Central memory CD4-positive, alpha-beta T cell (primary cell): ENCODE results near the gene HNRNPAB.
"Not testable (repeated sequence)": the region's sequence is repeated elsewhere in the genome, so short reads cannot be mapped to it uniquely, and the experiment has no call there.

Source experiments
- DNase-seq: peaks from one replicate; pipeline ENCODE4 v3.0.0; 2022

The HNRNPAB gene

GRCh38 chr5:178212241-178213002 is 8.1 kb downstream of the HNRNPAB start:
- no peak for DNase-seq

GRCh38 chr5:178213003-178213461 is 8.7 kb downstream of the HNRNPAB start:
- no peak for DNase-seq

GRCh38 chr5:178213748-178214151 is 9.4 kb downstream of the HNRNPAB start:
- no peak for DNase-seq

GRCh38 chr5:178214160-178214803 is 9.9 kb downstream of the HNRNPAB start:
- no peak for DNase-seq

GRCh38 chr5:178215280-178216002 is 11.1 kb downstream of the HNRNPAB start:
- no peak for DNase-seq

GRCh38 chr5:178216088-178216534 is 11.8 kb downstream of the HNRNPAB start:
- DNase-seq, result no peak

GRCh38 chr5:178216779-178217178 is 12.4 kb downstream of the HNRNPAB start:
- DNase-seq, result no peak

- no peak for DNase-seq
Observed at GRCh38 chr5:178218237-178218776, 14.0 kb downstream of the HNRNPAB start.

GRCh38 chr5:178218827-178219226 is 14.5 kb downstream of the HNRNPAB start:
- no peak for DNase-seq

GRCh38 chr5:178221282-178221681 is 16.9 kb downstream of the HNRNPAB start:
- no peak for DNase-seq

GRCh38 chr5:178221853-178222252 is 17.5 kb downstream of the HNRNPAB start:
- DNase-seq, result no peak

- DNase-seq, result no peak
Observed at GRCh38 chr5:178222292-178222691, 18.0 kb downstream of the HNRNPAB start.

- no peak for DNase-seq
Observed at GRCh38 chr5:178223196-178223773, 19.0 kb downstream of the HNRNPAB start.

GRCh38 chr5:178223828-178224335 is 19.5 kb downstream of the HNRNPAB start:
- DNase-seq, result no peak

- no peak for DNase-seq
Observed at GRCh38 chr5:178224403-178224802, 20.1 kb downstream of the HNRNPAB start.

- DNase-seq, result no peak
Observed at GRCh38 chr5:178225174-178225573, 20.8 kb downstream of the HNRNPAB start.

GRCh38 chr5:178227138-178227659 is 22.9 kb downstream of the HNRNPAB start:
- no peak for DNase-seq

- no peak for DNase-seq
Observed at GRCh38 chr5:178227929-178228328, 23.6 kb downstream of the HNRNPAB start.

- no peak for DNase-seq
Observed at GRCh38 chr5:178228609-178229008, 24.3 kb downstream of the HNRNPAB start.

GRCh38 chr5:178229111-178229510 is 24.8 kb downstream of the HNRNPAB start:
- DNase-seq, result not testable (repeated sequence)

GRCh38 chr5:178229861-178230260 is 25.5 kb downstream of the HNRNPAB start:
- DNase-seq, result no peak

GRCh38 chr5:178230879-178231538 is 26.7 kb downstream of the HNRNPAB start:
- no peak for DNase-seq
